H9 (cell line): ENCODE measurements around the gene AMIGO1. TPM values are rescaled to one million over a fixed set of nuclear protein-coding genes. Genes with fewer than 3 reads are reported as not detected.

Source experiments
- DNase-seq: peaks from one replicate; pipeline ENCODE4 v3.0.0-alpha.2; 2017
- H2AFZ ChIP-seq: one replicate; pipeline ENCODE4 v1.6.1; 2013; ENCODE audit warnings: mild to moderate bottlenecking, low read length, control low read depth, moderate library complexity
- H2AK5ac ChIP-seq: 2 replicates; pipeline ENCODE4 v1.6.1; 2013; ENCODE audit warnings: low read length, control low read depth, mixed read lengths; ENCODE audit not compliant: insufficient read length
- H2BK120ac ChIP-seq: one replicate; pipeline ENCODE4 v1.6.1; 2013; ENCODE audit warnings: low read depth, mild to moderate bottlenecking, low read length, control low read depth, inconsistent platforms; ENCODE audit not compliant: poor library complexity, severe bottlenecking
- H2BK12ac ChIP-seq: 2 replicates; pipeline ENCODE4 v1.6.1; 2013; ENCODE audit warnings: low read length, control low read depth, mixed read lengths, low read depth; ENCODE audit not compliant: insufficient read length
- H2BK15ac ChIP-seq: 2 replicates; pipeline ENCODE4 v1.6.1; 2013; ENCODE audit warnings: low read depth, low read length, control low read depth
- H2BK20ac ChIP-seq: one replicate; pipeline ENCODE4 v1.6.1; 2013; ENCODE audit warnings: low read depth, mild to moderate bottlenecking, low read length, control low read depth, inconsistent platforms; ENCODE audit not compliant: poor library complexity, severe bottlenecking
- H2BK5ac ChIP-seq: 2 replicates; pipeline ENCODE4 v1.6.1; 2013; ENCODE audit warnings: low read length, control low read depth, mixed read lengths; ENCODE audit not compliant: insufficient read length
- H3K14ac ChIP-seq: 2 replicates; pipeline ENCODE4 v1.6.1; 2013; ENCODE audit warnings: low read length, control low read depth; ENCODE audit not compliant: insufficient read depth
- H3K18ac ChIP-seq: 2 replicates; pipeline ENCODE4 v1.6.1; 2013; ENCODE audit warnings: low read depth, mild to moderate bottlenecking, mixed read lengths, low read length, control low read depth; ENCODE audit not compliant: insufficient read length
- H3K23ac ChIP-seq: 2 replicates; pipeline ENCODE4 v1.6.1; 2013; ENCODE audit warnings: low read length, control low read depth, mixed read lengths, low read depth; ENCODE audit not compliant: insufficient read length
- H3K23me2 ChIP-seq: 2 replicates; pipeline ENCODE4 v1.6.1; 2013; ENCODE audit warnings: low read depth, mild to moderate bottlenecking, mixed read lengths, low read length, control low read depth; ENCODE audit not compliant: insufficient read length, poor library complexity, severe bottlenecking
- H3K27ac ChIP-seq: 2 replicates; pipeline ENCODE4 v1.5.1; 2013; ENCODE audit warnings: low read length, control low read depth, mixed read lengths, low read depth; ENCODE audit not compliant: insufficient read length
- H3K27me3 ChIP-seq: 2 replicates; pipeline ENCODE4 v1.6.1; 2013; ENCODE audit warnings: low read length, control low read depth, inconsistent platforms; ENCODE audit not compliant: insufficient read depth
- H3K4ac ChIP-seq: 2 replicates; pipeline ENCODE4 v1.6.1; 2013; ENCODE audit warnings: low read depth, mild to moderate bottlenecking, control low read depth, inconsistent platforms, low read length, moderate library complexity
- H3K4me1 ChIP-seq: 2 replicates; pipeline ENCODE4 v1.6.1; 2013; ENCODE audit warnings: low read length, control low read depth, inconsistent platforms; ENCODE audit not compliant: insufficient read depth
- H3K4me2 ChIP-seq: 2 replicates; pipeline ENCODE4 v1.6.1; 2013; ENCODE audit warnings: low read length, control low read depth, mixed read lengths; ENCODE audit not compliant: insufficient read length, insufficient read depth
- H3K56ac ChIP-seq: 2 replicates; pipeline ENCODE4 v1.6.1; 2013; ENCODE audit warnings: low read depth, mild to moderate bottlenecking, mixed read lengths, low read length, control low read depth; ENCODE audit not compliant: insufficient read length
- H3K79me1 ChIP-seq: 2 replicates; pipeline ENCODE4 v1.6.1; 2013; ENCODE audit warnings: low read depth, mild to moderate bottlenecking, moderate library complexity, low read length, control low read depth, inconsistent platforms; ENCODE audit not compliant: insufficient read depth, poor library complexity, severe bottlenecking
- H3K79me2 ChIP-seq: 2 replicates; pipeline ENCODE4 v1.6.1; 2013; ENCODE audit warnings: low read length, control low read depth, inconsistent platforms; ENCODE audit not compliant: insufficient read depth
- H3K9ac ChIP-seq: 2 replicates; pipeline ENCODE4 v1.6.1; 2013; ENCODE audit warnings: low read length, control low read depth, mixed read lengths; ENCODE audit not compliant: insufficient read length; ENCODE audit errors: extremely low read depth
- H3K9me3 ChIP-seq: one replicate; pipeline ENCODE4 v1.6.1; 2013; ENCODE audit warnings: low read depth, low read length, inconsistent platforms; ENCODE audit not compliant: control insufficient read depth
- H3T11ph ChIP-seq: one replicate; pipeline ENCODE4 v1.6.1; 2013; ENCODE audit warnings: mild to moderate bottlenecking, low read length, control low read depth, inconsistent platforms
- H4K20me1 ChIP-seq: one replicate; pipeline ENCODE4 v1.6.1; 2013; ENCODE audit not compliant: control insufficient read depth, insufficient read length, insufficient read depth
- H4K5ac ChIP-seq: 2 replicates; pipeline ENCODE4 v1.6.1; 2013; ENCODE audit warnings: low read depth, mild to moderate bottlenecking, mixed read lengths, low read length, control low read depth; ENCODE audit not compliant: insufficient read length
- H4K8ac ChIP-seq: replicated peaks from 2 replicates; pipeline ENCODE4 v1.6.1; 2013; ENCODE audit warnings: low read length, control low read depth, mixed read lengths, low read depth; ENCODE audit not compliant: insufficient read length
- H4K91ac ChIP-seq: 2 replicates; pipeline ENCODE4 v1.6.1; 2013; ENCODE audit warnings: low read depth, mild to moderate bottlenecking, moderate library complexity, mixed read lengths, low read length, control low read depth; ENCODE audit not compliant: insufficient read length
- H3K27ac Mint-ChIP-seq, 3 experiments: 2 replicates in 2 of 3; 3 replicates in 1 of 3; pipeline ENCODE4 v1.8.0; 2020 to 2021; ENCODE audit warnings: mixed read lengths in 3 of 3, mild to moderate bottlenecking in 1 of 3, moderate library complexity in 1 of 3
- H3K27me3 Mint-ChIP-seq: 2 replicates; pipeline ENCODE4 v1.8.0; 2021; ENCODE audit warnings: low read depth, mild to moderate bottlenecking, moderate library complexity, mixed read lengths
- H3K36me3 Mint-ChIP-seq, 3 experiments: 2 replicates in 2 of 3; 3 replicates in 1 of 3; pipeline ENCODE4 v1.8.0; 2020 to 2021; ENCODE audit warnings: low read depth in 3 of 3, mixed read lengths in 3 of 3; ENCODE audit not compliant: insufficient read depth in 1 of 3
- H3K4me1 Mint-ChIP-seq, 2 experiments: 2 replicates each; pipeline ENCODE4 v1.8.0; 2020; ENCODE audit warnings: mixed read lengths in 2 of 2
- H3K4me3 Mint-ChIP-seq, 2 experiments: 2 replicates in 1 of 2; 3 replicates in 1 of 2; pipeline ENCODE4 v1.8.0; 2020 to 2021; ENCODE audit warnings: mild to moderate bottlenecking in 2 of 2, mixed read lengths in 2 of 2, moderate library complexity in 1 of 2
- H3K9me3 Mint-ChIP-seq, 2 experiments: 2 replicates in 1 of 2; 3 replicates in 1 of 2; pipeline ENCODE4 v1.8.0; 2020; ENCODE audit warnings: mild to moderate bottlenecking in 2 of 2, mixed read lengths in 2 of 2, moderate library complexity in 1 of 2
- CTCF ChIP-seq: fragments of 200-600 bp; sonication (generic); conservative IDR thresholded peaks from 3 replicates; pipeline ENCODE4 v1.8.0; 2021; ENCODE audit warnings: antibody characterized with exemption, mild to moderate bottlenecking
- WGBS: extraction: QIAGEN DNeasy Blood & Tissue Kit; methylation state at CpG from one replicate; pipeline ENCODE4 v1.1.7; 2013; ENCODE audit warnings: missing lambda C conversion rate, low lambda C conversion rate, mixed read lengths; ENCODE audit not compliant: insufficient read length; ENCODE audit errors: extremely low coverage; 5-methylcytosine and 5-hydroxymethylcytosine counted together
- total RNA-seq: library from RNA; stranded (reverse); gene quantifications from 2 replicates; pipeline ENCODE4 v1.2.1, GENCODE V29; 2021

The AMIGO1 gene
- total RNA-seq, 1 experiment from 2014 or later, result 4.1 TPM

DNA sequence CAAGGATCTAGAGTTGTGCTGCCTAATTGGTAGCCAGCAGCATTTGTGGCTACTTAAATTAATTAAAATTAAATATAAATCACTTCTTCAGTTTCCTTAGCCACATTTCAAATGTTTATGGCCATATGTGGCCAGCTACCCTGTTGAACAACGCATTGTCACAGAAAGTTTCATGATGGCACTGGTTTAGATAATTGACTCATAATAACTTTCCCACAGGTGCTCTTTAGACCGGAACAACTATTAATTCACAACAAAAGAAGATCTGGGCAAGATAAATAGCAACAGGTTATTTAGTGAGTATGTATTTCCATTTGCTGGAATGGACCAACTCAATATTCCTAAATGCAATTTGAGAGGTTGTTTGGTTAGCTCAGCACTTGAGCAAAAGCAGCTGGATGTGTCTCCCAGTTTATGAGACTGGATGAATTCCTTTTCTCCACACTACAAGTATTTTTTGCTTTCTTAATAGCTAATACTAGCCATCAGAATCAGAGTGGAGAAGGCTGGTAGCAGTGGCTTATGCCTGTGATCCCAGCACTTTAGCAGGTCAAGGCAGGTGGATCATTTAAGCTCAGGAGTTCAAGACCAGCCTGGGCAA is 3.7 kb upstream of the AMIGO1 start:
- H3K14ac ChIP-seq, result no peak overlapping the region
- no peak overlapping the region for H3T11ph ChIP-seq
- no peak overlapping the region for H4K5ac ChIP-seq
- Mint-ChIP-seq H3K4me1 (peaks cover 13 to 14% of the 10 kb centered on the region in 2 experiments), H3K4me3 (no peak overlapping the region), H3K36me3 (no peaks in the 10 kb centered on the region), H3K27ac (no peak overlapping the region), H3K27me3 (peaks cover 51% of the 10 kb centered on the region), H3K9me3 (no peaks in the 10 kb centered on the region)
- DNase-seq, result no peak
- H3K9ac ChIP-seq, result no peak overlapping the region
- no peak overlapping the region for H2BK5ac ChIP-seq
- H2BK120ac ChIP-seq, result no peak overlapping the region
- no peak overlapping the region for H3K56ac ChIP-seq
- no peak overlapping the region for H4K8ac ChIP-seq
- H4K20me1 ChIP-seq, result no peaks in the 10 kb centered on the region
- H3K18ac ChIP-seq, result no peak overlapping the region
- no peak overlapping the region for H3K4me2 ChIP-seq
- no peak overlapping the region for H2AK5ac ChIP-seq
- no CpG with 5 or more reads among the region's 2 CpGs for WGBS
- H3K23me2 ChIP-seq, result peaks cover 7% of the 10 kb centered on the region
- H2BK15ac ChIP-seq, result no peak overlapping the region
- no peaks in the 10 kb centered on the region for H3K79me2 ChIP-seq
- H3K79me1 ChIP-seq, result no peaks in the 10 kb centered on the region
- H2BK12ac ChIP-seq, result no peak overlapping the region
- H4K91ac ChIP-seq, result no peak overlapping the region
- H3K23ac ChIP-seq, result no peak overlapping the region
- H3K4ac ChIP-seq, result no peak overlapping the region
- H3K27ac ChIP-seq, result no peak overlapping the region
- peaks cover 2% of the 10 kb centered on the region; the same call in 1 of the 2 replicates for H3K27me3 ChIP-seq
- no peak for TF ChIP-seq CTCF
- H3K9me3 ChIP-seq, result no peaks in the 10 kb centered on the region
- peaks cover 3% of the 10 kb centered on the region; the same call in 1 of the 2 replicates for H3K4me1 ChIP-seq
- no peak overlapping the region for H2BK20ac ChIP-seq
- no peak overlapping the region for H2AFZ ChIP-seq
